NCI-H69 (cell line): ENCODE measurements around the gene NEU4.

Experiments
- DNase-seq: peaks from one replicate; lab custom pipeline; 2025; lab: John Stamatoyannopoulos, UW

The NEU4 gene

DNA sequence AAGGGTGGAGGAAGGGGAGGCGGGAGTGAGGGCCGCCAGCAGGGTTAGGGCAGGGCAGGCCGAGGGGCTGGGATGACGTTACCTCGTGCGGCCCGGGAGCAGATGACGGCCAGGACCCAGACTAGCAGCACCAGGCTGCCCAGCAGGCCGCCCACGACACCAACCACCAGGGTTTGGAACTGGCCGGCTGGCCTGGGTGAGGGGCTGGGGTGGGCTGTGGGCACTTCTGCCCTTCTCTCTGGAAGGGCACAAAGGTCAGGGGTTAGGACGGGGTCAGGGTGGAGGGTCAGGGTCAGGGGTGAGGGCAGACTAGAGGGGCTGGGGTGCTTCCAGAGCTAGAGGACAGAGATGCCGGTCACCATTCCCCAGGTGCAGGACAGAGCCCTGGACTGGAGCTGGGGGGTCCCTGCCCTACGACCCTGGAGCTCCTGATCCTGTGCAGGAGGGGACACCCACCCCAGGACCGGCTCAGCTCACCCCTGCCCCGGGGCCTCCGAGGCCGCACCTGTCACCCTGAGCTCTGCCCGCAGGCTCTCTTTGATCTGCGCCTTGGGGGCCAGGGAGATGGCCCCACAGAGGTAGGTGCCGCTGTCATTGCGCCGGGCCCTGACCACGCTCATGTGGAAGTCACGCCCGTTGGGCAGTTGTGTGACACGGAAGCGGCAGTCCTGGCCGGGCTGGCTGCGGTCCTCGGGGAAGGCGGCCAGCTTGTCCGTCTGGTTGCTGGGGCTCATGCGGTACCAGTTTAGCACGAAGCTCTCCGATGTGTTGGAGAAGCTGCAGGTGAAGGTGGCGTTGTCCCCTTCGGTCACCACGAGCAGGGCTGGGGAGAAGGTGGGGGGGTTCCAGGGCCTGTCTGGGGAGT lies 43.4 kb downstream of the NEU4 start:
- DNase-seq = no peak

DNA sequence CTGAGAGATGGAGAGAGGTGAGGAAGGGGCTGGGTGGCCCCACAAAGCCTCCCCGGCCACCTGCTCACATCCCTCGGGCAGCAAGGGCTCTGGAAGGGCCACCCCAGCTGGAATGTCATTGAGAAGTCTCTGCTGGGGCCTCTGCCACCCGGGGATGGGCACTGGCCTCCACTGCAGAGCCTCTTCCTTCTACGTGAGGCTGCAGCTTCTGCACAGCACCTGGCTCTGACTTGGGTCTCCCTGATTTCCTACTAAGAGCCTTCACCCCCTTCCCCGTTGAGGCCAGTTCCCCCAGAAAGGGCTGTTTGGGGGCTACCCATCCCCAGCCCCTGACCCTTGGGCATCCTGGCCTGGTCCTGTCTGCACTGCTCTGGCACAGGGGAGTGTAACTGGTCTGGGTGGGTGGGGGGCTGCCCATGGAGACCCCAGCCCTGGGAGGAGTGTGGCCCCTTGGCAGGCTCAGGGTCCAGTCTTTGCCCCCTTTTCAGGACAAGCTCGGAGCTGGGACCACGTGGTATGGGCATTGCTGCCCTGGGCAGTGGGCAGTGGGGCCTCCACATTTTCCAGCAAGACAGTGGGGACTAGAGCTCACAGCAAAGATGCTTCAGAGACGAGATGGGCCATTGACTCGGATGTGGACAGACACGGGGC lies 44.1 kb downstream of the NEU4 start:
- DNase-seq = no peak

DNA sequence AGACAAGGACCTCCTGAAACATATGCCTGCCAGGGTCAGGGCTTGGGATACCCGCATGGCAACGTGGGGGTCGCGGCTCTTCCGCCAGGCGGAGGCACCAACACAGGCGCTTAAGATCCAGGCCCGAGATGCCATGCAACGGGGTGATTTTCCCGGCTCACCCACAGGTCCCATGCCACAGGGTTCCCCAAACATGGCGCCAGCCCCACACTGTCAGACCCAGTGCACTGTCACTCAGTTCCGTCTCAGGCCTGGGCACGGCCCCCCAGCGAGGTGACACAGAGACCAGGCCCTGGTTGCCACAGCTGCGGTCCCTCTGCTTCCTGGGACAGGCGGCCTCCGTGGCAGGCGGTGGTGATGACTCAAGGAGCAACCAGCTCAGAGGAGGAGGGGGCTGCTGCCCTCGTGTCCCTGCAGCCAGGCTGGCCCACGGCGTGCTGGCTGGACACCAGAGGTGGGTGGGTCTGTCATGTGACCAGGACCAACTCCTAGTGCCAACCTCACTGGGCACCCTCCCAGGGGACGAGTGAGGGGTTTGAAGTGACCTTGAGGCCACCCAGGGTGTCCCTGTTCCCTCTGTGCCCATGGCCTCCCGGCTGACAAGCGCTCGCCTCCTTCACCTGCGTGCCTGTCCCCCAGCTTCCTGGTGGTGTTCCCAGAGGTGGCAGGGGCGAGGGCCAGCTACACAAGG lies 44.8 kb downstream of the NEU4 start:
- DNase-seq = no peak

DNA sequence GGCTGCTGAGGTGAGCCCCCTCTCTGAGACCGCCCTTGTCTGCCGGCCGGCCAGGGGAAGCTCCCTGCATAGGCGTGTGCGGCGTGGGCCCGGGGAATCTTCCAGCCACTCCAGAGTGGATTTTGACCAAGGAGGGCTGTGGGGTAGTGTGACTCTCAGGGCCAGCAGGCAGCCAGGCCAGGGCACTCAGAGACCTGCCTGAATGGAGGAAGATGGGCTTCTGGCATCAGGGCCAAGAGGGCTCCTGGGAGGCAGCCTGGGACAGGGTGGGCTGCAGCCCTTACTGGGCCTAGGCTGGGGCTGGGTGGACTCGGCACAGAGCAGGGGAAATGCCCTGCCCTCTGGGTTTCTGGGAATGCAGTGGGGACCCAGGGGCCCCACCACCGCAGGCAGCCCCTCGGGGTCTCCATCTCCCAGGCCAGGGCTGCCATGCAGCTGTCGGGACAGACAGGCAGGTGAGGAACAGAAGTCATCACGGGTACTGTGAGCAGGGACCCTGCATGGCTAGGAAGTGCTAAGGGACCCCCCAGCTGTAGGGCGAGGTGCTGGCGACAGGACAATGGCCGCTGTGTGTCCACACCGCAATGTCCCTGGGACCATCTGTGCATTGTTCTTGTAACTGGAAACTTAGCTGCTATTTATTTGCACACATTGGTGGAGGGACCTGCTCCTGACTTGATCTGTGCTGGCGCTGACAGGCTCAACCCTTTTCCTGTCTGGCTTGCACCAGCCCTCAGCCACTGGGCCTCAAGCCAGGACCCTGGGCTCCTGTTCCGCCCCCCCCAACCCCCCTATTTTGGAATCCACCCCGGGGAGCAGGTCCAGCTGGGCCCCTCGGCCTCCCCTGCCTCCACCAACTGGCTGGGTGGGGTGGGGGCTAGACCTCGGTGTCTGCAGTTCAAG lies 45.6 kb downstream of the NEU4 start:
- DNase-seq = no peak

DNA sequence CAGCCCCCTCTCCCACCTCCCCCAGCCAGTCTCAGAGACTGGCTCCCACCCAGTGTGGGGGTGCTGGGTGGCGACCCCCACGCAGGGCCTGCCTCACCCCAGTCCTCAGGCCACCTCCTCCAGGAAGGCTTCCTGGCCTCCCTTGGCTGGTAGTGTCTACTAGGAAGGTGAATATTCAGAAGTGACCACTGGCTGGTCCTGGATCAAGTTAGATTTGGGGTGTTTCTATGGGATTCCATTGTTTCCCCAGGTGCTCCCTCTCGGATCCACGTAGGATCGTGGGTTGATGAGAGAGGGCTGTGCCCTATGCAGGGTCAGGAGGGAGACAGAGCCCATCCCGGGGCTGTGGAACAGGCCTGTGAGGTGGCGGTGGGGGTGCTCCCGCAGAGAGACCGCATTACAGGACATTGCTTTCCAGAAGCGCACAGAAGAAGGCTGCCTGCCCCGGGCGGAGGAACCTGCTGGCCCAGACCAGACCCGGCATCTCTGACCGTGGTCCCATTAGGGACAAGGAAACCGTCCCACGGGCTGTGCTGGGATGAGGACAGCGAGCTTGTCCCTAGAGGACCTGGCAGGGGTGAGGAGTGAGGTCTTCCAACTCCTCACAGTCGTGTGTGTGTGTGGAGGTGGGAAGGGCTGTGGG lies 46.4 kb downstream of the NEU4 start:
- no peak for DNase-seq

DNA sequence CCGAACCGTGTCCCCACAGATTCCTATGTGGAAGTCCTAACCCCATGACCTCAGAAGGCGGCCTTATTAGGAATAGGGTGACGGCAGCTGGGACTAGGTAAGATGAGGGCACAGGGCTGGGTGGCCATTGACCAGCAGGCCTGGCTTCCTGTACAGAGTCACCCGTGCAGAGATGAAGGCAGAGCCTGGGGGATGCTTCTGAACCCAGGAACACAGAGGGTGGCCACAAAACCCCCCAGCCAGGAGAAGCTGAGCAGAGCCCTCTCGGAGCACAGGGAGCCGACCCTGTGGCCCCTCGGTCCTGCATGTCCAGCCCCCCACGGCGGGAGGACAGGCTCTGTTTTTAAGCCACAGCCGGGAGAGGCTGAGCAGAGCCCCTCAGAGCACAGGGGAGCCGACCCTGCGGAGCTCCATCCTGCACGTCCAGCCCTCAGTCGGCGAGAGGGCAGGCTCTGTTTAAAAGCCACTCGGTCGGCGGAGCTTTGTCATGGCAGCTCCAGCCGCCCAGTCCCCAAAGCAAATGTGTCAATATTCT lies 47.0 kb downstream of the NEU4 start:
- no peak for DNase-seq

DNA sequence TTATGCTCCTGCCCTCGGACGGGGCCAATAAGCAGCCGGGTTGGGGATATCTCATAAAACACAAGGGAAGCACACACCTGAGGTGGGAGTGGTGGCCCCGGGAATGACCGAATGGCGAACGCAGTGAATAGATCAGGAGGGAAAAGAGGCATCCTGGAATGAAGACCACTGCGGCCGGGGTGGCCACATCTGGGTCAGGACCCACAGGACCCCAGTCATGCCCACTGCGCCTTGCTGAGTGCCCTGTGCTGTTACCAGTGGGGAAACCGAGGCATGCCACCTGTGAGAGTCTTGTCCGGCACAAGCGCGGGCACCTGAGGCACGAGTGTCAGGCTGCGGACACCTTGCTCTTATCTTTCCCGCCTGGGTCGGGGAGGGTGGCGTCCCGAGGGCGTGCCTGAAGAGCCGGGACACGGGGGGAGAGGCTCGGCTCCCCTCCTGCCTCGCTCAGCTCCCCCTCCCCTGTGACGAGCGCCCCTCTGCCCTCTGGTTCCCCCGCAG lies 48.1 kb downstream of the NEU4 start:
- DNase-seq = no peak

DNA sequence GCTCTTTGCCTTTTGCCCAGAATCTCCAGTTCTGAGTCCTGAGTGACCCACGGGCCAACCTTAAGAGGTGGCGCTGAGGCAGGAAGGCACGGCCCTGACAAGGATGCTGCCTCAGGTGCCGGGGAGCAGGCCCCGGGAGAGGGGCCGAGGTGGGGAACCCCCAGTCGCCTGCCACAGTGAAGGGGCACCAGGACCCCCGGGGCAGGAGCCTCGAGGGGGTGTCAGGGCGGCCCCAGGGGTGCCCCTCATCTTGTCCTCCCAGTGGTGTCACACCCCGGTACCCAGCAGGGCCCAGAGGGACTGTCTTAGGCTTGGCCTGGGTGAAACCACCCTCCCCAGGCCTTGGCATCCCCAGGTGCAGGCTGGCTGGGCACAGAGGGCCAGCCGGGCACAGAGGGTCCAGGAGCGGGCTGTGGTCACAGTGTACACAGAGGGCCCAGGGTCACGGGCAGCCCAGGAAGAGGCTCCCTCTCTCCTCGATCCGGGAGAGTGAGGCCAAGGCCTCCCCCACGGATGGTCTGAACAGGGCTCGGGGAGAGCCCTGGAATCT lies 48.7 kb downstream of the NEU4 start:
- DNase-seq = no peak

DNA sequence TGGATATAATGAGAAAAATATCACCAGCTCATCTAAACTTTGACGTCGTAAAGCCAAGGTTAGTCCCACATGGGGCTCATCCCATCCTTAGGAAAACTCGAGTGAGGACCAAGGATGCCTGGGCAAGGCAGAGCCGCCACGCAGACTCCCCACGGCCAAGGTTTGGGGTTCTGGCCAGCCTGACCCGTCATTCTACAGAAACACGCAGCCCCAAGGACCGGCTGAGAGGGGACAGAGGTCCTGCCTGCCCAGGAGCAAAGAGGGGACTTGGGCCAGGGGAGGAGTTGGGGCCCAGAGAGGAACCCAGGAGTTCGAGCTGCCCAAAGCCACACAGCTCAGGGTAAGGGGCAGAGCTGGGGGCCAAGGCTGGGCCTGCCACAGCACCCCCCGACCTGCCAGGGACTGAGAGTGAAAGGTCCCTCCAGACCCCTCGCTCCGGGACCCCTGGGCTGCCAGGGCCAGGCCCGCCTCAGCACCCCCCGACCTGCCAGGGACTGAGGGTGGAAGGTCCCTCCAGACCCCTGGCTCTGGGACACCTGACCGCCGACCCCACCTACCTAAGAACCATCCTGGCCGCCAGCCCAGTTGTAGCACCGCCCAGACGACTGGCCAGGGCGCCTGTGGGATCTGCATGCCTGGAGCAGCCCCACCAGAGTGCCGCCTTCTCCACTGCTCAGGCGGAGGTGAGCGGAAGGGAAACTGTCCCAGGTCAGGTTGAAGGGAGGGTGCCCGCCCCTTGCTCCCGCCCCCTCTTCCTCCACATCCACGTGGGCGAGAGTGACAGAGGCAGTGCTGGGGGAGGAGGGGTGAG lies 49.4 kb downstream of the NEU4 start, which contains the start of gene PDCD1:
PDCD1 (minus strand) TSS at position 689 of the 811 bp plus-strand sequence; CDS start at position 633, 56 bp downstream.
- DNase-seq = peak; percentile 7

DNA sequence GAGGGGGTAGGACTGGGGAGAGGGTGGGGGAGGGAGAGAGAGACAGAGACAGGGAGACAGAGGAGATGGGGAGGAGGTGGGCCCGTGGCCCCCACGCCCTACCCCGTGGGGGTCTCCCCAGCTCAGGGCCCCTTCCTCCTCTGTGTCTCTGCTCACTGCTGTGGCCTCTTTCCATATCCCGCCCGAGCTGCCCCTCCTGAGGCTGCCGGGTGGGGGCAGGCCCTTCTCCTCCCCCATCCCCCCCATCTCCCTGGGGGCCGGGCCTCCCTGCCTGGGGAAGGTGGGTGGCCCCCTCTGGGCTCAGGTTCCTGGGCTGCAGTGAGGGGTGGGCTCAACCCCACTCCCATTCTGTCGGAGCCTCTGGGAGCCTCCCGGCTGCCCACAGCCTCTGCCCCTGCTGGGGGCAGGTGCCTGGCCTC lies 50.0 kb downstream of the NEU4 start:
- DNase-seq = no peak

DNA sequence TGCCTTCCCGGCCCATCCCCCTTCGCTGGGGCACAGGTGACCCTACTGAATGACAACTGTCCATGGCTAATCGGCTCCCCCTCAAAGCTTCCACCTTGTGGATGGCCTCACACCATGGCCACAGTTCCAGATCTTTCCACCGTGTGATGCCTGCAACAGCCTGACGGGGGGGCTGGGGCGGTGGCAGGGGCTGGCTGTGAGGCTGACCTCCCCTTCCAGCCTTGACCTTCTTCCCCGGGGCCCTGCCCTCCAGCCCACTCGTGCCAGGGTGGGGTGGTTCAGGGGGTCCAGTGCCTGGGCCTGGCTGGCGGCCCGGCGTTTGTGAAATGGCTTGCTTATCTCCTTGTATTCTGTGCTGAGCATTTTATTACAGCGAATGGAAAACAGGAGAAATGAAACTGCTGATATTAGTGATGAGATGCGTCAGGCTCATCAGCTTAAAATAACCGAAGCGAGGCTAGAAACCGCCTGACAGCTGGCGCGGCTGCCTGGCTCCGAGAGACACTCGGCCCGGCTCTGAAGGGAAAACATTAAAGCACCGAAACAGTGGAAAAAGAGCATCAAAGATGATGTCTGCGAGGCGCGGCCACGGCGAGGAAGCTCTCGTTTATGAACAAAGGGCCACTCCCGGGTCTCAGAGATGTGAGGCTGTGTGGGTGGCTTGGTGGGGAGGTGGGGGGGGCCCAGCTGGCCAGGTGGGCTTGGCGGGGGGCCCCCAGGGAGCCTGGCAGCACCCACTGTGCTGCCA lies 50.6 kb downstream of the NEU4 start:
- no peak for DNase-seq

DNA sequence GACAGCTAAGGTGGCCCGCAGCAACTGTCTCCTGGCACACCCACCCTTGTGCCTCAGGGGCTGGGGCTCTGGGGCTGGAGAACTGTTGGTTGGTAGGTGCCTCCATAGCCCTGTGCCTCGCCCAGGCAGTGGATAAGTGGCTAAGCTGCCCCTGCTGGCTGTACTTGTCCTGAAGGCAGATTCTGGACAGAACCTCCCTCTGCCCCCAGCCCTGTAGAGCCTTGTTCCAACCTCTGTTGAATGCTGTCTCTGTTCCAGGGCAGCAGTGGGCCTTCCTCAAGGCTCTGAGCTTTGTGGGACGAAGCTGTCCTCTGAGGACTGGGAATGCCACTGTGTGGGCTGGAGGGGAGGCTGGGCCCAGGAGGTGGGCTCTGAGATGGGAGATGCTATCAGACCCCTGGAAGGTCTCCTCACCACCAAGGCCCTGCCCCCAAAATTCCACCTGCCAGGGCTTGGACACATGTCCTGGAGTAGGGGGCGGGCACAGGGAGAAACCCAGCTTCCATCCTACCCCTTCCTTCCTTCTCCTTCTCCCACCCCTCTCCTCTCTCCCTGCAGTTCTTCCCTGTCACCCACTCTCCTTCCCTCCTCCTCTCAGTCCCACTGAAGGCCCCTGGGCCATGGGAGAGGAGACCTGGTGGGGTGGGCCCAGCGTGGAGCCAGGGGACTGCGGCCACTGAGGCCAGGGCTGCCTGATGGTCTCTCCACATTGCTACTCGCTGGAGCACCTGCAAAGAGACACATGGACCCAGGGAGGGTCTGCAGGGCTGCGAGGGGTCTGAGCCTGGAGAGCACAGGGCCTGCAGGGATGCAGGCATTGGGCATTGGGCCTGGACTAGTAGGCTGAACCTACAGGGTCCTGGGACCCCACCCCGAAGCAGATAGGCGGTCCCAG lies 51.4 kb downstream of the NEU4 start:
- DNase-seq = no peak

DNA sequence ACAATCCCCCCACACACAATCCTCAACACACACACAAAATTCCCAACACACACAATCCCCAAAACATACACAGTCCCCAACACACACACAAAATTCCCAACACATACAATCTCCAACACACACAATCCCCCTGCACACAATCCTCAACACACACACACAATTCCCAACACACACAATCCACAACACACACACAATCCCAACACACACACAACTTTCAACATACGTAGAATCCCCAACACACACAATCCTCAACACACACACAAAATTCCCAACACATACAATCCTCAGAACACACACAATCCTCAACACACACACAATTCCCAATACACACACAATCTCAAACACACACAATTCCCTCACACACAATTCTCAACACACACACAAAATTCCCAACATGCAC lies 52.3 kb downstream of the NEU4 start:
- no peak for DNase-seq

DNA sequence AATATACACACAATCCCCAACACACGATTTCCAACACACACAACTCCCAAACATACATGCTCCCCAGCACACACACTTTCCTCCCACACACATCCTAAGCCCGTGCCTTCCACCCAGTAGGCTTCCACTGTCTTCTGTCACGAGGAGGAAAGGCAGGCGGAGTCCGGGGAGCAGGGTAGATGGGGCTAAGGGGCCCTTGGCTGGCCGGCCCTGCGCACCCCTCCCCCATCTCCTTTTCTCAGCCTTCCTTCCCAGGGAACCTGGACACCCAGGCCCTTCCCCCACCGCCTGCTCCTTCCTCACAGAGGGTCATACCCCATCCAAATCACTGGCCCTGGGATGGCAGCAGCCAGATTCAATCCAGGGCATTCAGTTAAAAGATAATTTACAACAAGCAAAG lies 53.1 kb downstream of the NEU4 start:
- no peak for DNase-seq

DNA sequence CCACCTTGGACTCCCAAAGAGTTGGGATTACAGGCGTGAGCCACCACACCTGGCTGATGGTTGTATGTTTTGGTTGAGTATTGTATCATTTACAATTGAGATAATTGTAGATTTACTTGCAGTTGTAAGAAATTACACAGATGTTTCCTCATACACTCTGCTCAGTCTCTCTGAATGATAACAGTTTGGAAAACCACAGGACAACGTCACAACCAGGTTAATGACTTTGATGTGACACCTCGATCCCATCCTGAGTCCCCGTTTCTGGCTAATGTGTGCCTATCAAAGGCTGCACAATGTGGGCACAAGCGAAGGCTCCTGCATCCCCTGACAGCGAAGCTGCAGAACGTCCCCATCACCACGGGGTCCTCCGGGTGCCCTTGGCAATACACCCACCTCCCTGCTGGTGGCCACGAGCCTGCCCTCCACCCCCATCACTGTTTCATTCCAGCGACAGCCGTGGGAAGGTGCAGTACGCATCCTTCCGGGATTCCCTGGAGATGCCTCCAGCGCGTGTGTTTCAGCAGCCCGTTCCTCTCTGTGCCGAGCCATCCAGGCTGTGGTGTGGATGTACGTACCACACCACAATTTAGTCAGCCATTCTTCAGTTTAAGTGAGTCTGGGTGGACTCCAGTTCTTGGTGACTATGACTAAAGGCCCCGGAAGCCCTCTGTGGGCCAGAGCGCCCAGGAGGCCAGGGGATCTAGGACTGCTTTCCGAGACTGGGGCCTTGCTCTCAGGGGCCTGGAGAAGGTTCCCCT lies 54.0 kb downstream of the NEU4 start:
- DNase-seq = no peak

DNA sequence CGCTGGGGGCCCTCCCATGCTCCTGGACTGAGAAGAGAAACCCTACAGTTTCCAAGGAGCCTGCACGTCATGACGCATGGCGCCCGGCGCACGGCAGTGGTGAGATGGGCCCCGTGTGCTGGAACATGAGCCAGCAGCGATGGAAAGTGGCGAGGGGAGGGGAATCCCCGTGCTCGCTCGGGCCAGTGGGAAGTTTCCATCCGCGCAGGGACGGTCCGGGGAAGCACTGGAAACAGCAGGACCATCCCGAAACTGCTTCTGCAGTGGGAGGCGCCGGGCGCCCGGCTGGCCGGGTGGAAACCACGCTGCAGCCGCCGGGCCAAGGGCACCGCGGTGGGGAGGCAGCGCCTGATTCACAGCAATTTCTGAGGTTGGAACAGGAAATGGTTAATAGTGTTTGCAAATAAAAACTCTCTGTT lies 54.6 kb downstream of the NEU4 start:
- DNase-seq = no peak
